Smooth muscle cell (in vitro differentiated cells): ENCODE measurements around the gene WDR4. TPM values are rescaled to one million over a fixed set of nuclear protein-coding genes. Genes with fewer than 3 reads are reported as not detected.

ENCODE experiments used
- DNase-seq: peaks from one replicate; lab custom pipeline; 2025; ENCODE audit not compliant: unreplicated experiment; lab: John Stamatoyannopoulos, UW
- H2AFZ ChIP-seq: fragments of 200-600 bp; sonication (generic); 2 replicates; pipeline ENCODE4 v1.6.0; 2016; ENCODE audit warnings: antibody characterized with exemption, low read depth, mild to moderate bottlenecking
- H3F3A ChIP-seq: fragments of 200-600 bp; sonication (generic); 2 replicates; pipeline ENCODE4 v1.6.0; 2017; ENCODE audit warnings: antibody characterized with exemption, low read depth
- H3K27ac ChIP-seq: fragments of 200-600 bp; sonication (generic); 2 replicates; pipeline ENCODE4 v1.5.1; 2016; ENCODE audit warnings: low read depth, mild to moderate bottlenecking
- H3K27me3 ChIP-seq: fragments of 200-600 bp; sonication (generic); 2 replicates; pipeline ENCODE4 v1.6.1; 2016; ENCODE audit warnings: low read depth, mild to moderate bottlenecking
- H3K36me3 ChIP-seq: fragments of 200-600 bp; sonication (generic); 2 replicates; pipeline ENCODE4 v1.5.1; 2016; ENCODE audit warnings: low read depth
- H3K4me1 ChIP-seq: fragments of 200-600 bp; sonication (generic); 2 replicates; pipeline ENCODE4 v1.5.1; 2016; ENCODE audit warnings: low read depth
- H3K4me2 ChIP-seq: fragments of 200-600 bp; sonication (generic); 2 replicates; pipeline ENCODE4 v1.6.0; 2016; ENCODE audit warnings: mild to moderate bottlenecking
- H3K4me3 ChIP-seq: fragments of 200-600 bp; sonication (generic); 2 replicates; pipeline ENCODE4 v1.5.1; 2016; ENCODE audit warnings: mild to moderate bottlenecking
- H3K79me2 ChIP-seq: fragments of 200-600 bp; sonication (generic); 2 replicates; pipeline ENCODE4 v1.6.0; 2016; ENCODE audit warnings: low read depth, mild to moderate bottlenecking
- H3K9ac ChIP-seq: fragments of 200-600 bp; sonication (generic); 2 replicates; pipeline ENCODE4 v1.6.0; 2016; ENCODE audit warnings: low read depth
- H3K9me3 ChIP-seq: fragments of 200-600 bp; sonication (generic); replicated peaks from 2 replicates; pipeline ENCODE4 v1.5.1; 2016; ENCODE audit warnings: low read depth
- H4K20me1 ChIP-seq: fragments of 200-600 bp; sonication (generic); 2 replicates; pipeline ENCODE4 v1.6.0; 2016; ENCODE audit warnings: low read depth
- WGBS: methylation state at CpG from one replicate; pipeline ENCODE4 v1.1.7; 2016; ENCODE audit warnings: low lambda C conversion rate; 5-methylcytosine and 5-hydroxymethylcytosine counted together
- polyA plus RNA-seq: library from polyadenylated mRNA; unstranded; fragments of >200 nt; fragmentation: Nextera tagmentation; extraction: Ambion mirVana; gene quantifications from 2 replicates; pipeline ENCODE4 v1.2.1, GENCODE V29; 2016
- total RNA-seq: library from RNA; depleted of rRNA; stranded (reverse); fragments of >200 nt; gene quantifications from 2 replicates; pipeline ENCODE4 v1.2.3, GENCODE V29; 2014
- TF ChIP-seq, protein P1 (sequence below): fragments of 200-600 bp; sonication (generic); IDR thresholded peaks from 2 replicates; pipeline ENCODE4 v1.5.1; 2017; ENCODE audit warnings: borderline replicate concordance, mild to moderate bottlenecking, antibody characterized with exemption; ENCODE audit not compliant: insufficient read depth, poor library complexity, severe bottlenecking

The WDR4 gene
- total and polyA plus RNA-seq, 2 experiments from 2014 or later: 5.1 TPM

DNA sequence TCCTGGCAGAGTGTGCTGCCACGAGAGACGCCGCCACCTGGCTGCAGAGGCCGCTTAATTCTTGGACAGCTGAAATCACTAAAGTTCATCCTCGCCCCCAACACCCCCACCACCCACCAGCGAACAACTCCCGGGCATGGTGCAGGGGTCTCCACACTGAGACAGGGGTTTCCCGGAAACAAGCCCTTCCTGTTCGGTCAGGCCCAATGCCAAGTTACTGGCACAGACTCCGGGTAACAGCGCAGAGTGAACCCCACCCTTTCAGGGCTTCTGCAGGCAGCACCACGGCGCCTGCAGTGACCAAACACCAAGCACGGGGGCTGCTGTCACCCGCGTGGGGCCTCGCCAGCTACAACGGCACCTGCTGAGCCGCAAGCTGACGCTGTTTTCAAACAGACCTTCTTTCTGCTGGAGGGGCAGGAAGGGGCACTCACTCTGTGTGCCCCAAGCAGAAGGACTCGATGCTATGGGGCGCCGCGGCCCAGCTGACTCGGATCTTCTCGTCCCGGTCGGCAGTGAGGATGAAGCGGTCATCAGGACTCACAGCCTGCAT, 17.4 kb downstream of the WDR4 start:
- no peak overlapping the region for H3K4me2 ChIP-seq
- no peak for DNase-seq
- no peak overlapping the region for H3K4me3 ChIP-seq
- H3K4me1 ChIP-seq: no peaks in the 10 kb centered on the region
- no peaks in the 10 kb centered on the region for H3K36me3 ChIP-seq
- no peaks in the 10 kb centered on the region for H3K9me3 ChIP-seq
- no peaks in the 10 kb centered on the region for H3K27me3 ChIP-seq
- 97% methylated on average over 29 of the region's 29 CpGs for WGBS
- no peak overlapping the region for H3K27ac ChIP-seq
- H3F3A ChIP-seq: no peaks in the 10 kb centered on the region
- TF ChIP-seq, protein P1, sequence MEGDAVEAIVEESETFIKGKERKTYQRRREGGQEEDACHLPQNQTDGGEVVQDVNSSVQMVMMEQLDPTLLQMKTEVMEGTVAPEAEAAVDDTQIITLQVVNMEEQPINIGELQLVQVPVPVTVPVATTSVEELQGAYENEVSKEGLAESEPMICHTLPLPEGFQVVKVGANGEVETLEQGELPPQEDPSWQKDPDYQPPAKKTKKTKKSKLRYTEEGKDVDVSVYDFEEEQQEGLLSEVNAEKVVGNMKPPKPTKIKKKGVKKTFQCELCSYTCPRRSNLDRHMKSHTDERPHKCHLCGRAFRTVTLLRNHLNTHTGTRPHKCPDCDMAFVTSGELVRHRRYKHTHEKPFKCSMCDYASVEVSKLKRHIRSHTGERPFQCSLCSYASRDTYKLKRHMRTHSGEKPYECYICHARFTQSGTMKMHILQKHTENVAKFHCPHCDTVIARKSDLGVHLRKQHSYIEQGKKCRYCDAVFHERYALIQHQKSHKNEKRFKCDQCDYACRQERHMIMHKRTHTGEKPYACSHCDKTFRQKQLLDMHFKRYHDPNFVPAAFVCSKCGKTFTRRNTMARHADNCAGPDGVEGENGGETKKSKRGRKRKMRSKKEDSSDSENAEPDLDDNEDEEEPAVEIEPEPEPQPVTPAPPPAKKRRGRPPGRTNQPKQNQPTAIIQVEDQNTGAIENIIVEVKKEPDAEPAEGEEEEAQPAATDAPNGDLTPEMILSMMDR: no peak
- H3K9ac ChIP-seq: no peak overlapping the region
- no peak overlapping the region for H2AFZ ChIP-seq
- peaks cover 4% of the 10 kb centered on the region for H3K79me2 ChIP-seq
- H4K20me1 ChIP-seq: peaks cover 36% of the 10 kb centered on the region

DNA sequence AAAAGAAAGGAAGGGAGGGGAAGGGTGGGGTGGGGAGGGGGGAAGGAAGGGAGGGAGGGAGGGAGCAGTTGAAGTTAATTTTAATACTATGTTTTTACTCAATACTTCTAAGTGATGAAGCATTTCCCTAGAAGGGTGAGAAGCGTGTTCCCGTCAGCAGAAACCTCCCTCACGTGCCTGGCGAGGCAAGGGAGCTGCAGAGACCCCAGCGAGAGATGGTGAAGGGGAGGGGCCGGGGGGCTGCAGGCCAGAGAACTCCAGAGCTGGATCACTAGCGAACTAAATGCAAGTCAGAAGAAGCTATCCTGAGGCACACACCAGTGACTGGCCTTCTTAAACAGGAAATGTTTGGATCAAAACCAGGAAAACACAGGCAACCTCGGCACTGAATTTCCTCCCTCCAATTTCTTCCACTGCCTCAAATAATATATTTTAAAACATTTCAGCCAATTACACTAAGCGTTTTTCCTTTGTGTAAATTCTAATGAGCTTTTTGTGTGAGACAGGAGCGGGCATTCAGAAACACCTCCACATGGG, 18.0 kb downstream of the WDR4 start:
- peaks cover 34% of the 10 kb centered on the region for H4K20me1 ChIP-seq
- no peaks in the 10 kb centered on the region for H3K36me3 ChIP-seq
- TF ChIP-seq, protein P1: no peak
- 98% methylated on average over 10 of the region's 10 CpGs for WGBS
- no peak overlapping the region for H3K27ac ChIP-seq
- H3K4me1 ChIP-seq: no peaks in the 10 kb centered on the region
- H3K9me3 ChIP-seq: no peaks in the 10 kb centered on the region
- no peak overlapping the region for H3K4me2 ChIP-seq
- no peak for DNase-seq
- H3K4me3 ChIP-seq: no peak overlapping the region
- no peak overlapping the region for H3K9ac ChIP-seq
- no peak overlapping the region for H2AFZ ChIP-seq
- H3F3A ChIP-seq: no peaks in the 10 kb centered on the region
- H3K79me2 ChIP-seq: peaks cover 4% of the 10 kb centered on the region
- H3K27me3 ChIP-seq: no peaks in the 10 kb centered on the region

DNA sequence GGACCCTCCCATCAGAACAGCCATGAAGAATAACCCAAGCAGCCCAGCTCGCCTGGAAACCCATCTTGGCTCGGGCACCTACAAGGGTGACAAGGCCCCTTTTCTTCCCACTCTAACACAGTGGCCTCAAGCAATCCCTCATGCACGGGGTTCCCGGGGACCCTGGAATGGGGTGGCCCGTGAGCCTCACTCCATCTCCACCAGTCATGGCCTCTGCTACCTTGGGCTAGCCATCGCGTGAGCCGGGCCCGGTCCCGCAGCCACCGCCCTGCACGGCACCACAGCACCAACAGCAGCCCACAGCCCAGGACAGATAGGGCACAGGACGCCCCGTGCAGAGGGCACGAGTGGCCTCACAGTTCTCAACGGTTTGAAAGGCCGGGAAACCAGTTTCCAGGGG, 19.0 kb downstream of the WDR4 start:
- TF ChIP-seq, protein P1: no peak
- no peak overlapping the region for H2AFZ ChIP-seq
- no peak overlapping the region for H3K27ac ChIP-seq
- no peak overlapping the region for H3K9ac ChIP-seq
- no peak overlapping the region for H3K4me2 ChIP-seq
- no peak for DNase-seq
- peaks cover 26% of the 10 kb centered on the region for H4K20me1 ChIP-seq
- no peaks in the 10 kb centered on the region for H3F3A ChIP-seq
- no peak overlapping the region for H3K4me3 ChIP-seq
- no peaks in the 10 kb centered on the region for H3K27me3 ChIP-seq
- H3K79me2 ChIP-seq: peaks cover 4% of the 10 kb centered on the region
- 93% methylated on average over 17 of the region's 17 CpGs for whole genome bisulfite sequencing
- H3K36me3 ChIP-seq: no peaks in the 10 kb centered on the region
- no peaks in the 10 kb centered on the region for H3K4me1 ChIP-seq
- H3K9me3 ChIP-seq: no peaks in the 10 kb centered on the region

DNA sequence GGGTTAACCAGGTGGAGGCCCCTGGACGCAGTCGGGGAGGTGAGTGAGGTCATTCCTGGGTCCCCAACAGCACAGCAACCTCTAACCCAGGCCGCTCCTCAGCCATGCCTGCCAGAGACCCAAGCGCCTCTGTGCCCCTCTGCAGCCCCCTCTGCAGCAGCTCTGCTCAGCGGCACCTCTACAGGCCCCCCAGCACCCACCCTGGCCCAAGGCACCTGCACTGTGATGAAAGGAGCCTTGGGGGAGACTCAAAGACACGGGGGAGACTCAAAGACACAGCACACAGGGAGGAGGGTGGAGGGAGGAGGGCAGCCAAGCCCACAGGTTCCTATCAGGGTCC, 19.5 kb downstream of the WDR4 start:
- Histone ChIP-seq H2AFZ (no peak overlapping the region), H3K79me2 (peaks cover 4% of the 10 kb centered on the region)
- 100% methylated on average over 6 of the region's 6 CpGs for WGBS

More for the DNA sequence above, 19.5 kb downstream of the WDR4 start:
- Histone ChIP-seq H3K9ac (no peak overlapping the region), H3K4me3 (no peak overlapping the region), H3K9me3 (no peaks in the 10 kb centered on the region), H3K36me3 (no peaks in the 10 kb centered on the region), H3K4me2 (no peak overlapping the region), H4K20me1 (peaks cover 21% of the 10 kb centered on the region), H3K27ac (no peak overlapping the region), H3F3A (no peaks in the 10 kb centered on the region), H3K4me1 (no peaks in the 10 kb centered on the region), H3K27me3 (no peaks in the 10 kb centered on the region)
- TF ChIP-seq, protein P1: no peak
- no peak for DNase-seq
